OCI-M2 (cell line): ENCODE results near the gene DIRAS2.

Experiments
- DNase-seq: peaks from one replicate; lab custom pipeline; 2025; ENCODE audit not compliant: unreplicated experiment; lab: John Stamatoyannopoulos, UW

Gene DIRAS2

DNA sequence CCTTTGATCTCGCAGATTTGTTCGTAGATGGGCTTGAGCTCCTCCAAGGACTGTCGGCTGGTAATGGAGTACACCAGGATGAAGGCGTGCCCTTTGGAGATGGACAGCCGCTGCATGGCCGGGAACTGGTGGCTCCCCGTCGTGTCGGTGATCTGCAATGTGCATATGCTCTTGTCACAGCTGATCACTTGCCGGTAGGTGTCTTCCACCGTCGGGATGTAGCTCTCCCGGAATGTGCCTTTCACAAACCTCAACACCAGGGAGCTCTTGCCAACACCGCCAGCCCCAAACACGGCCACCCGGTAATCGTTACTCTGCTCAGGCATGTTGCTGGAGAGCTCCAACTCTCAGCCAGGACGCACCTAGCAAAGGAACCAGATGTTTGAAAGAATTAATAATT is 29.1 kb downstream of the DIRAS2 start:
- DNase-seq = no peak

DNA sequence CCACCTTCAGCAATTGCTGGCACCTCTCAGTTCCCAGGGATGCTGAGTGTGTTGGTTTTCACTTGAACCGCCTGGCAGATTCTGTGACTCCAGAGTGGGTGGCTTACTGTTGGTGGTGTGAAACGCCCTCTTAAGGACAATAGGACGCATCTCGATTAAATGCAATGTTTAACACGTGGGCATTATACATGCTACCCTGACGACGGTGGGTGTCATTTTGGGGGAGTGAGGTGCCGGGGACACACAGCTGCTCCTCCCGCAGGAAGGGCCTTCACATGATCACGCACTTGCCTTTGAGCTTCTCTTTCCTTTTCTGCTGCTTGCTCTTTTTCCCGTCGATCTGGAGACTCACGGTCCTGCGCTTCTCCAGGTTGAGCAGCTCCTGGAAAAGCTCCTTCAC is 29.7 kb downstream of the DIRAS2 start:
- no peak for DNase-seq

DNA sequence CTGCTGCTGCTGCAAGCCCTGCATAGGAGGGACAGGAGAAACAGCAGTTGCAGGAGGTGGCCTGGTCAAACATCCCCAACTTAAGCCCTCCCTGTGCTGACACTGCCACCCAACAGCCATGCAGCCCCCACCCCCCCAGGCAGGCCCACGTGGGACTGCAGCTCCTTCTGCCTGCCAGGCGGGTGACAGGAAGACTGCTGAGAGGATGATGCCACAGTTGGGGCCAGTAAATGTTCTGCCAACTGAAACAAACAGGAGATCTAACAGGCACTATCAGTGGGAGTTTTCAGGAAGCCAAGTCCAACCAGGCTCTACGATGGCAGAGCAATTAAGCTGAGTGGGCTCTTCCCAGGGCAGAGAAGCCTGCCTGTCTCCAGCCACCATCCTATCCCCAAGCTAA is 31.1 kb downstream of the DIRAS2 start:
- no peak for DNase-seq

DNA sequence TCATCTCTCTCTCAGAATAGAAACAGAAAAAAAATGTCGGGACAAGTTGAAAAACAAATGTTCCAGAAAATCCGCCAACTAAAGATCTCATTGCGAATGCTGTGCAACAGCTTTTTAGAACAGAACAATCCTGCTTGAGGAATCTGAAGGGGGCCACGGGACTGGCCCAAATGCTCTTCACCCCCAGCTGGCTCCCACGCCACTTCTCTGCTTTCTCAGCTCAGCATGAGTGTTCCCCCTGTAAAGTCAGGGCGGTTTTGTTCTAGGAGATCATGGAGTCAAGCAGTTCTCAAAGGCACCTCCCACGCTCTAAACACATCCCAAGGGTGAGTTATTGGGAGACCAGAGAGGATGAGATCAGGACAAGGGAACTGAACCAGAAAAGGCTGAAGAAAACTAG is 31.5 kb downstream of the DIRAS2 start:
- DNase-seq = no peak

DNA sequence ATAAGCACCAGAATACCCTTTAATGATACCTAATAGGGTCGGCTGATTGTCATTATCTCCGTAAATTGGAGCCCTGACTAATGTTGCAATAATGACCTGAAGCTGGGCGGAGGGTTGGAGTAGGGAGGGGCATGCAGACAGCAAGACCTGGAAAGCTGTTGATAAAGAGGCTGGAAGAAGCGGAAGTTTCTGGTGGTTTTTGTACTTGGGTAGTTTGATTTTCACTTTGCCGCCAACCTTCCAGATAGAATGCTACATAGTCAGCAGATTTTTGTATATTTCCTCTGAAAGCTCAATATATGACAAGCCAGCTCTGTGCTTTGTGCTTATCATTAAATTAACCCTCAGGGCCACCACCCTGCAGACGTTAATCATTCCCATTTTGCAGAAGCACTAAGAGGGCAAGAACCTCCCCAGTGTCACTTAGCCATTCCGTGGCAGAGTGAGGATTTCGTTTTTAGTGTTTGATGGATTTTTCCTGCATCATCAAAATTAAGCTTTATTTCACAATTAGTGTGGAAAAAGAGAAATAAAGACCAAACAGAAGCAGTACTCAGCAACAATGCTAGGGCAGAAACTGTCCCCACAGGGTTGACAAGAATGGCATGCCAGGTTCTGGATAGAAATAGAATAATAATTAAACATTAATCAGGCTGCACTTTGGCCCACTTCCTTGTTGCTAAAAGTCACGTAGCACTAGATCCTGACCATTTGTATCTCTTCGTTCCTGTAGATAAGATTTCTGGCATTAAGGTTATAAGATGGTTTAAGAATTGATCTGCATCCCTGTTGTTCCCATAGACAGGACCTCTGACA is 34.7 kb downstream of the DIRAS2 start:
- no peak for DNase-seq

DNA sequence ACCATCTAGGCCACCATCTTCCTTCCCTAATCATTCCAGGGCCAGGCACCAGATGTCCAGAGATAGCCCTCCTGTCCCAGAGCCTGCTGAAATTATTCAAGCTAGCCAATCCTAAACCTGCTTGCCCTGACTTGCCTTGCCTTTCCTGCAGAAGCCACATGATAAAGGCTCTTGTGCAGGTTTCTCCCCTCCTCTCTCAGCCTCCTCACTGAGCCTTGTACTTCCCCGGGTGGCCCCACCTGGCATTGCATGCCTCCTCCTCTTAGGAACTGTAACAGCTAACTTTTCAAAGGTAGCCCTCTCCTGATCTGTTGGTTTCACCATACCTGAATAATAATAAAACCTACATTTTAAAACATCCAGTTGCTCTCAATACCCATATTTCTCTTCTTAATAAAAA is 42.6 kb downstream of the DIRAS2 start:
- DNase-seq = no peak

DNA sequence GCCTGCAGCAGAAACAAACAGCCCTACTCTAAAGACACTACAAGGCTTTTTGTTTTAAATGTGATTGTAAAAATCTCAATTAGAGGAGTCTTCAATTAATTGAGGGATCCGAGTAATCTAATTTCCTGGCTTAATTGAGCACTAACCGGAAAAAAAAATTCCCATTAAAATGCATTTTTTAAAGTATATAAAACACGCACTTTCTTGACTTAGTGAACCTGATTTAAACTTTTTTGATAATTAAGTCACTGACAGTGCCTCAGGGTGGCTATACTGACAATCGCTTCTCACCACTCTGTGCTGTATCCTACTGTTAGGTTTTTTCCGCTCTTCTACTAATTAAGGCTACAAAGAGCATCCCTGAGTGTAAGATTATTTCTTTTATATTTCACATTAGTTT is 44.4 kb downstream of the DIRAS2 start:
- DNase-seq = no peak

DNA sequence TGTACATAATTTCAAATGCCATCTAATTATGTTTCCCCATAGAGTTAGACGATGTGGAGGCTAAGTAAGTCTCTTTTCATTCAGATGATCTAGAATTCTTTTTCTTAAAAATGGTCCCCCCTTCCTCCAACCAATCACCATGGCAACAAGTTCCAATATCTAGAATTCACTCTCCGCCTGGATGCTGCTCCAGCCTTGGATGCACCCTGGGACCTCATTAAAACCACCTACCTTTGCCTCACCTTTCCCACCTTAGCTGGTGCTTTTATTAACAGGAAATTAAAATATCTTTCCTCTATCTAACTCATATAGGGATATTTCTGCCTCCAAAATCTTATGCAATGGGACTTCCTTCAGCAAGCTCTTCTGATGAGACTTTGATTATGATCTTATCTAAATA is 49.0 kb downstream of the DIRAS2 start:
- no peak for DNase-seq

DNA sequence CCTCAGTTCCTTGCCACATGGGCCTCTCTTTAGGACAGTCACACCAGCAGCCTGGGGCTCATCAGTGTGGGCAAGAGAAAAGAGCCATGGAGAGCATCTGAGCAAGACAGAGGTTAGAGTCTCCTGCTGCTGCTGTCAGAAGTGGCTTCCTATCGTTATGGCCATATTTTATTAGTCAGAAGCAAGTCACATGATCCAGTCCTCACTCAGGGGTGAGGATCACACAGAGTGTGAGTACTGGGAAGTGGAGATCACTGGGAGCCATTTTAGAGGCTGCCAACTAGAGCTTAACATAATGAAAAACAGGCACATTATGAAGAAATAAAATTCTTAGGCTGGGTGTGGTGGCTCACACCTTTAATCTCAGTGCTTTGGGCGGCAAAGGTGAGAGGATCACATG is 62.0 kb downstream of the DIRAS2 start:
- no peak for DNase-seq

DNA sequence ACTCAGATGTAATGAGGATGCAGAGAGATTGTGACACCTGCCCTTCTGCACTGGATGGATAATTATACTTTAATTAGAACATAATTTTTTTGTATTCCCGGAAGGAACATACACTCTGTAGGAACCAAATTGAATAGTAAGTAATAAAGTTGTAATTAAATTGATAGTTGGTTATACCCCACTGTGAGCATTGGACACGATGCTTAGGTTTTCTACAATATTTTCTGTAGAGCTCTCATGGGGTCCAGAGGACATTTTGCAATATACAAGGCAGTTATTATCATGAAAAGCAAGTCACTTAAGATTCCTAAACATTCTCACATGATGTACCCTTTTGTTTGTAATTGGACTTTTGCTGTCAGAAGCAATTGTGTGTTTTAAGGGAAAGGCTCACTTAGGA is 63.4 kb downstream of the DIRAS2 start:
- no peak for DNase-seq

DNA sequence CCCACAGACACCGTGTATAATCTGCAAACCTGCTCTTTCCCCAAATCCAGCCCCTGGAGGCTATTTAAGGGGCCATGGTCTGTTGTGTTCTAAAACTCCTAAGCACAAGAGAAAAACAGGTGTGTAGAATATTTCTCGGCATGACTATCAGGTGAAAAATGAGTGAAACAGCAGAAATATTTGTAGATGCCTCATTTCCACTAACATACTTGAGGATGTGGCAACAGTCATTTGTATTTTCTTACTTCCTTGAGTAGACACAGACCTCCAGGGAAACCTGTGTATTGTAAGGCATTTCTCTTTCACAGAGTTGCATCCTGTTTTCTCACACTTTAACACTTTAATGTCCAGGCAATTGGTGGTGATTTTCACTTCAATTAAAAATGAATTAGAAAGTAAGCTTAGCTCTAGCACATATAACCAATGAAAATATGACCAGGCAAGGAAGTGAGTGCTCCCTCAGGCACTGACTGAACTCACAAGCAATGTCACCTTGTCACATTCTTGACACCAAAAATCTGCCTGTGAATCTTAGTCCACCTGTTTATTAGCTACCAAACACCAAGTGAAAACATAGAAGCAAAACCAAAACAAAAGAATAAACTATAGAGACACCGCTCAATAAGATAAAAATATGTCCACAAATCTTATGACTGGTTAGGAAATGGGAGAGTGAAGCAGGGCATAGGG is 64.4 kb downstream of the DIRAS2 start:
- no peak for DNase-seq

DNA sequence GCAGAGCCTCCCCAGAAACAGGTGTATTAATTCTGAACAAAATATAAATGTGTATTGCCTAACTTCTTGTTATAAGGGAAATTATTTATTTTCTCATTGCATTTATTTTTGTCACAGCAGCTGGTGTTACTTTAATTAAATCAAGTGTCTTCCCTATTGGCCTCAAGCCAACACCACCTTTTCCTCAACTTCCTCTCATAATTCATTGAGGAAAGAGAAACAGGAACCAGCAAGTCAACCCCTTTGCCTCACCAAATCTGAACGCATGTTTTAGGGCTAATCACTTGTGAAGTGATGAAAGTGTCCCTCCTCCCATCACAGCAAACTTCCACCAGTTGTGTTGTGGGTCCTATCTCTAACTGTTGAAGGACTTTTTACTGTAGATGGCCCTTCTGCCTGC is 73.1 kb downstream of the DIRAS2 start:
- DNase-seq = no peak

DNA sequence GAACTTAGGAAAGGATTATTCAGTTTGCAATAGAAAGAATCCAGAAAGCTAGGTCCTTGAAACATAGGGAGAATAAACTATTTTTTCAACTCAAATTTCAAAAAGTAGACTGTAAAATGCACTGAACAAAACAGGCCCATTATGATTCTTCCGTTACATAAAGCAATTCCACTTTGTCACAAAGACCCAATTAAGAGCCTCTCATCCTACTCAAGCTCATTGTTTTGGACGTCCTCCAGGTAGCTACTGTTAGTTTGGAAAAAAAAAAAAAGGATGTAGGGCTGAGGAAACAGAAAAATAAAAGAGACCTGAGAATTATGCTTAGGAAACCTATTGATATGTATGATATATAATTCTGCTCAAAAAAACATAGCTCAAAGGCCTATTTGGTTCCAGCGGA is 74.0 kb downstream of the DIRAS2 start:
- DNase-seq = no peak

DNA sequence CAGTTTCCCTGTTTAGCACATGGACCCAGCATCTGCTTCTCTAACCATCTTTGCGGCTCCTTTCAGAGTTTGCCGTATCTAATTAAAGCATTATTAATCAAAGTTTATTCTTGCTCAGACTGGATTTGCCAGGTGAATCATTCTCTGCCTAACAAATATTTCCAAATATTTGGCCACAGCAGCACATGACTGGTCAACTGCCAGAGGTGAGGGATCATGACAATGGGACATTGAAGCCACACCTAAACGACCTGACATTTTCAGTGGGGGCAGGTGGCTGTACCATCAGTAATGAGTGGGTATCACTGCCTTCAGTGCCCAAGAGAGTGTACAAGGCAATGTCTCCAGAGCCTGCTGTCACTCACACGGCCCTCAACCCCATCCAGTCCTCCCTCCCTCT is 80.4 kb downstream of the DIRAS2 start:
- no peak for DNase-seq
